Measurements from ENCODE around the gene C2orf49. TPM values are rescaled to one million over a fixed set of nuclear protein-coding genes. Genes with fewer than 3 reads are reported as not detected.

Gene C2orf49
- total RNA-seq, 4 donors from 2014 or later = 17.1 to 24.0 (median 20.4) TPM

DNA sequence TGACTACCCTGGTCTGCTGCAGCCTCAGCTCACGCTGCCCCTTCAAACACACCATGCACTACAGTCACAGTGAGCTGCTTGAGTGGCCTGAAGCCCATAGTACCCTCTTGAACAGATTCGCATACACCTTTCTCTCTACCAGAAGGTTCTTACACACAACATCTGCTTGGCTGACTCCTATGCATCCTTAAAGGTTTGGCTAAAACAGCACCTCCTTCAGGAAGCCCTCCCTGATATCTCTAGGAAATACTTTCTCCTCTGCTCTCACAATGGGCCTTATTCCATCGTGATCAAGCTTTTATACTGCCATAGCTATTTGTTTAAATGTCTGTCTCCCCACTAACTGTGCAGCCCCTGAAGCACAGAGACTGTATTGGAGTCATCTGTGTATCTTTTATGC, 39.3 kb upstream of the C2orf49 start:
- H3K4me1 ChIP-seq = peaks cover 0 to 12% (median 2%) of the 10 kb centered on the region in 4 donors
- no peak overlapping the region for H3K27ac ChIP-seq
- H3K27me3 ChIP-seq = no peaks in the 10 kb centered on the region
- no peaks in the 10 kb centered on the region for H3K9me3 ChIP-seq
- H3K4me3 ChIP-seq = no peak overlapping the region
- H3K36me3 ChIP-seq = peaks cover 0 to 51% (median 15%) of the 10 kb centered on the region in 3 donors
- TF ChIP-seq, protein P1, sequence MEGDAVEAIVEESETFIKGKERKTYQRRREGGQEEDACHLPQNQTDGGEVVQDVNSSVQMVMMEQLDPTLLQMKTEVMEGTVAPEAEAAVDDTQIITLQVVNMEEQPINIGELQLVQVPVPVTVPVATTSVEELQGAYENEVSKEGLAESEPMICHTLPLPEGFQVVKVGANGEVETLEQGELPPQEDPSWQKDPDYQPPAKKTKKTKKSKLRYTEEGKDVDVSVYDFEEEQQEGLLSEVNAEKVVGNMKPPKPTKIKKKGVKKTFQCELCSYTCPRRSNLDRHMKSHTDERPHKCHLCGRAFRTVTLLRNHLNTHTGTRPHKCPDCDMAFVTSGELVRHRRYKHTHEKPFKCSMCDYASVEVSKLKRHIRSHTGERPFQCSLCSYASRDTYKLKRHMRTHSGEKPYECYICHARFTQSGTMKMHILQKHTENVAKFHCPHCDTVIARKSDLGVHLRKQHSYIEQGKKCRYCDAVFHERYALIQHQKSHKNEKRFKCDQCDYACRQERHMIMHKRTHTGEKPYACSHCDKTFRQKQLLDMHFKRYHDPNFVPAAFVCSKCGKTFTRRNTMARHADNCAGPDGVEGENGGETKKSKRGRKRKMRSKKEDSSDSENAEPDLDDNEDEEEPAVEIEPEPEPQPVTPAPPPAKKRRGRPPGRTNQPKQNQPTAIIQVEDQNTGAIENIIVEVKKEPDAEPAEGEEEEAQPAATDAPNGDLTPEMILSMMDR (IDR thresholded peaks at IDR 0.05) = no peak
- TF ChIP-seq EP300 (IDR thresholded peaks at IDR 0.05) (no peak), POLR2A (IDR thresholded peaks at IDR 0.05) (no peak)
- no peak for DNase-seq (ENCODE audit: low spot score in 2 of 2)
- WGBS, 2 donors = 96 to 97% methylated on average over 3 of the region's 3 CpGs

DNA sequence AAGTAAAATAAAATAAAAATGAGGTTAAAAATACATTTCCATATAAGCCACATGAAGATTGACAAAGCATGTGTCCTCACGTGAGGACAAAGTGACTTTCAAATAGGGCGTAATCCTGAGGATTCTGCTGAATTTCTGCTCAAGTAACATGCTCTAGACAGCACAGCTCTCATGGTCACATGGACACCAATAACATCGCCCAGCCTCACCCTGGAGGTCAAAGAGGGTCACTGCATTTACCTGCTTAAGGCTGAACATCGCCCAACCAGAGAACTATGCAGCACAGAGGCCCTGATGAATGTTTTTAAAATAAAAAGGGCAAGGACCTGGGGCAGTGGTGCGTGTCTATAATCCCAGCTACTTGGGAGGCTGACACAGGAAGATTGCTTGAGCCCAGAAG, 38.0 kb upstream of the C2orf49 start:
- TF ChIP-seq, protein P1 (IDR thresholded peaks at IDR 0.05) = no peak
- TF ChIP-seq EP300 (IDR thresholded peaks at IDR 0.05) = no peak
- no peak for TF ChIP-seq POLR2A (IDR thresholded peaks at IDR 0.05)
- no peaks in the 10 kb centered on the region for H3K27me3 ChIP-seq
- H3K36me3 ChIP-seq = peaks cover 0 to 39% (median 15%) of the 10 kb centered on the region in 3 donors
- DNase-seq (ENCODE audit: low spot score in 2 of 2) = no peak
- H3K9me3 ChIP-seq = no peaks in the 10 kb centered on the region
- WGBS, 2 donors = 86 to 90% methylated on average over 5 of the region's 5 CpGs
- H3K4me1 ChIP-seq = peaks cover 0 to 15% (median 2%) of the 10 kb centered on the region in 4 donors
- H3K27ac ChIP-seq = no peak overlapping the region
- no peak overlapping the region for H3K4me3 ChIP-seq

DNA sequence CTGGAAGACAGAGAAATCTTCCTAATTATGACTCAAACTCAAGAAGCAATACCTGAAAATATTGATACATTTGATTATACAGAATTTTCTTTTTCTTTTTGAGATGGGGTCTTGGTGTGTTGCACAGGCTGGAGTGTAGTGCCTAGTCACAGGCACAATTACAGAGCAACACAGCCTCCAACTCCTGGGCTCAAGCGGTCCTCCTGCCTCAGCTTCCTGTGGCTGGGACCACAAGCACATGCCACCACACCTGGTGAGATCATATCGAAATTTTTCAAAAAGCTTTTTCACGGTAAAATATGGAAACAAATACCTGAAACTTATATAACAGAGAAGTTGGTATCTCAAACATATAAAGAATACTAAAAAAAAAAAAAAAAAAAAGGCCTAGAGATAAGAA, 35.7 kb upstream of the C2orf49 start:
- H3K27ac ChIP-seq = no peak overlapping the region
- no peak overlapping the region for H3K4me3 ChIP-seq
- no peaks in the 10 kb centered on the region for H3K27me3 ChIP-seq
- H3K9me3 ChIP-seq = no peaks in the 10 kb centered on the region
- peaks cover 0 to 7% (median 0%) of the 10 kb centered on the region in 4 donors for H3K4me1 ChIP-seq
- peaks cover 0 to 44% (median 15%) of the 10 kb centered on the region in 3 donors for H3K36me3 ChIP-seq
- TF ChIP-seq POLR2A (IDR thresholded peaks at IDR 0.05) (no peak), EP300 (IDR thresholded peaks at IDR 0.05) (no peak)
- TF ChIP-seq, protein P1 (IDR thresholded peaks at IDR 0.05) = no peak
- DNase-seq (ENCODE audit: low spot score in 2 of 2) = no peak
- WGBS, 2 donors = 95 to 97% methylated on average over 3 of the region's 3 CpGs

- TF ChIP-seq EP300 (IDR thresholded peaks at IDR 0.05) = no peak
- TF ChIP-seq, protein P1 (IDR thresholded peaks at IDR 0.05) = no peak
- no peak for TF ChIP-seq POLR2A (IDR thresholded peaks at IDR 0.05)
Measured at GRCh38 chr2:105307146-105307545, 30.2 kb upstream of the C2orf49 start.

DNA sequence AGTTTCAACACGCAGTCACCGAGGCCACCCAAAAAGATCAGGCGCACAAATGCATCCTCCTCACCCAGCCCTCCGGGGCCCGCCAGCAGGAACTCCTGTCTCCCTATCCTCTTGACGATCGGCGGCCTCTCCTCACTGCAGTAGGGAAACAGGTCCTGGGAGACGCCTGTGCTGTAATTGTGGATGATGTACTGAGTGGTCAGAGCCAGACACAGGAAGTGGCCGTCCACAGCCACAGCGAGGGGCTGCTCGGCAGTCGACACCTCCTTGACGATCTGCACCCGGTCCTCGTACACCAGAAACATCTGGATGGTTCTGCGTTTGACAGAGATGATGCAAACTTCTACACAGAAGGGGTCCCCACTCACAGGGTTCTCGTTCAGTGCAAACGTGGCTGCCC, 29.8 kb upstream of the C2orf49 start:
- Histone ChIP-seq H3K4me1 (peaks cover 0 to 13% (median 0%) of the 10 kb centered on the region in 4 donors), H3K27ac (no peak overlapping the region), H3K9me3 (no peaks in the 10 kb centered on the region), H3K36me3 (peaks cover 2 to 37% (median 10%) of the 10 kb centered on the region in 3 donors), H3K4me3 (no peak overlapping the region), H3K27me3 (no peaks in the 10 kb centered on the region)
- 94% methylated on average over 19 of the region's 19 CpGs for WGBS, 2 donors
- no peak for DNase-seq (ENCODE audit: low spot score in 2 of 2)
- TF ChIP-seq POLR2A (IDR thresholded peaks at IDR 0.05) (no peak), EP300 (IDR thresholded peaks at IDR 0.05) (no peak)
- TF ChIP-seq, protein P1 (IDR thresholded peaks at IDR 0.05) = no peak

More at GRCh38 chr2:105307146-105307545, 30.2 kb upstream of the C2orf49 start:
- WGBS, 2 donors = 88% methylated on average over 7 of the region's 7 CpGs
- no peak for DNase-seq (ENCODE audit: low spot score in 2 of 2)
- H3K4me1 ChIP-seq = peaks cover 0 to 13% (median 0%) of the 10 kb centered on the region in 4 donors
- H3K27me3 ChIP-seq = no peaks in the 10 kb centered on the region
- H3K36me3 ChIP-seq = peaks cover 2 to 37% (median 10%) of the 10 kb centered on the region in 3 donors
- H3K4me3 ChIP-seq = no peak overlapping the region
- no peak overlapping the region for H3K27ac ChIP-seq
- H3K9me3 ChIP-seq = no peaks in the 10 kb centered on the region
